ENCODE measurements around the gene SLC22A12.
A peak's percentile ranks its signal among the peaks of the same experiment; 100 is the strongest.

Gene SLC22A12

GRCh38 chr11:64642418-64642735 lies 51.4 kb downstream of the SLC22A12 start:
- Histone ChIP-seq H2BK120ac (ENCODE audit: low read depth, low read length) (no peak overlapping the region), H3K9me3 (replicated peaks in 1 of 2; ENCODE audit: control insufficient read depth in 2 of 2, insufficient read depth in 1 of 2, low read depth in 1 of 2, low read length in 2 of 2) (peaks cover 2 to 3% of the 10 kb centered on the region in 2 donors), H2BK12ac (ENCODE audit: low read length) (no peak overlapping the region), H3K27me3 (ENCODE audit: control insufficient read depth in 3 of 3, insufficient read depth in 3 of 3, low read depth in 1 of 3, low read length in 3 of 3) (peaks cover 8 to 54% (median 37%) of the 10 kb centered on the region in 3 experiments), H2BK15ac (ENCODE audit: low read length) (peak overlapping the region; percentile 93), H3K27ac (replicated peaks; ENCODE audit: low read length) (no peak overlapping the region), H4K91ac (ENCODE audit: low read depth, low read length, poor library complexity) (no peak overlapping the region), H3K23ac (ENCODE audit: low read depth, low read length, poor library complexity) (peak overlapping the region; percentile 19), H3K9ac (ENCODE audit: low read depth, low read length, poor library complexity) (peak overlapping the region; percentile 92), H3K4me1 (ENCODE audit: control insufficient read depth in 2 of 2, insufficient read depth in 1 of 2, low read depth in 1 of 2, low read length in 2 of 2) (peaks cover 13 to 35% of the 10 kb centered on the region in 2 donors), H3K79me1 (ENCODE audit: low read depth, low read length) (peaks cover 7% of the 10 kb centered on the region), H2BK5ac (ENCODE audit: low read length) (no peak overlapping the region), H3K4ac (ENCODE audit: low read length) (peak overlapping the region; percentile 80), H3K4me3 (ENCODE audit: low read length in 2 of 2) (peak overlapping the region; percentile 38 to 89), H3K4me2 (ENCODE audit: insufficient read depth, low read length, poor library complexity, severe bottlenecking) (peak overlapping the region; percentile 91), H3K36me3 (replicated peaks in 1 of 2; ENCODE audit: control insufficient read depth in 2 of 2, insufficient read depth in 2 of 2, low read length in 2 of 2) (no peaks in the 10 kb centered on the region), H3K18ac (ENCODE audit: low read length) (peak overlapping the region; percentile 98), H2AK5ac (ENCODE audit: low read depth, low read length) (peak overlapping the region; percentile 82), H3K14ac (ENCODE audit: low read length) (no peak overlapping the region), H4K8ac (ENCODE audit: low read depth, low read length) (no peak overlapping the region), H2AFZ (ENCODE audit: low read length) (no peak overlapping the region)
- no peak for DNase-seq (ENCODE audit: low spot score)
- no CpG with 5 or more reads among the region's 30 CpGs for WGBS, 2 donors (ENCODE audit: extremely low coverage in 2 of 2, insufficient read length in 2 of 2, insufficient replicate concordance in 1 of 2)

- WGBS, 2 donors (ENCODE audit: extremely low coverage in 2 of 2, insufficient read length in 2 of 2, insufficient replicate concordance in 1 of 2) = no CpG with 5 or more reads among the region's 36 CpGs
- peak overlapping the region; percentile 65 for H3K14ac ChIP-seq (ENCODE audit: low read length)
- H3K9me3 ChIP-seq (replicated peaks in 1 of 2; ENCODE audit: control insufficient read depth in 2 of 2, insufficient read depth in 1 of 2, low read depth in 1 of 2, low read length in 2 of 2) = peaks cover 2 to 3% of the 10 kb centered on the region in 2 donors
- no peaks in the 10 kb centered on the region for H3K36me3 ChIP-seq (replicated peaks in 1 of 2; ENCODE audit: control insufficient read depth in 2 of 2, insufficient read depth in 2 of 2, low read length in 2 of 2)
- peak overlapping the region; percentile 56 for H4K91ac ChIP-seq (ENCODE audit: low read depth, low read length, poor library complexity)
- no peak overlapping the region for H2BK12ac ChIP-seq (ENCODE audit: low read length)
- H3K4me2 ChIP-seq (ENCODE audit: insufficient read depth, low read length, poor library complexity, severe bottlenecking) = peak overlapping the region; percentile 91
- H3K4ac ChIP-seq (ENCODE audit: low read length) = no peak overlapping the region
- peak overlapping the region; percentile 82 for H2AK5ac ChIP-seq (ENCODE audit: low read depth, low read length)
- H2BK15ac ChIP-seq (ENCODE audit: low read length) = no peak overlapping the region
- peak overlapping the region; percentile 22 for H3K23ac ChIP-seq (ENCODE audit: low read depth, low read length, poor library complexity)
- peak overlapping the region; percentile 98 for H3K18ac ChIP-seq (ENCODE audit: low read length)
- DNase-seq (ENCODE audit: low spot score) = no peak
- no peak overlapping the region for H2BK5ac ChIP-seq (ENCODE audit: low read length)
- H3K27ac ChIP-seq (replicated peaks; ENCODE audit: low read length) = no peak overlapping the region
- peaks cover 13 to 30% of the 10 kb centered on the region in 2 donors for H3K4me1 ChIP-seq (ENCODE audit: control insufficient read depth in 2 of 2, insufficient read depth in 1 of 2, low read depth in 1 of 2, low read length in 2 of 2)
- peak overlapping the region; percentile 88 for H3K9ac ChIP-seq (ENCODE audit: low read depth, low read length, poor library complexity)
- peak overlapping the region; percentile 48 to 89 for H3K4me3 ChIP-seq (ENCODE audit: low read length in 2 of 2)
- peaks cover 7% of the 10 kb centered on the region for H3K79me1 ChIP-seq (ENCODE audit: low read depth, low read length)
- peaks cover 8 to 54% (median 37%) of the 10 kb centered on the region in 3 experiments for H3K27me3 ChIP-seq (ENCODE audit: control insufficient read depth in 3 of 3, insufficient read depth in 3 of 3, low read depth in 1 of 3, low read length in 3 of 3)
- H2AFZ ChIP-seq (ENCODE audit: low read length) = peak overlapping the region; percentile 82
- no peak overlapping the region for H4K8ac ChIP-seq (ENCODE audit: low read depth, low read length)
- H2BK120ac ChIP-seq (ENCODE audit: low read depth, low read length) = peak overlapping the region; percentile 47
These were observed 51.8 kb downstream of the SLC22A12 start for GRCh38 chr11:64642871-64643255.

- H3K79me1 ChIP-seq (ENCODE audit: low read depth, low read length) = peaks cover 7% of the 10 kb centered on the region
These were observed 52.3 kb downstream of the SLC22A12 start for GRCh38 chr11:64643256-64643881.

GRCh38 chr11:64643920-64644646 lies 53.1 kb downstream of the SLC22A12 start:
- H3K4me3 ChIP-seq (ENCODE audit: low read length in 2 of 2) = peak overlapping the region; percentile 48 to 77
- no peak overlapping the region for H3K4ac ChIP-seq (ENCODE audit: low read length)
- H3K9me3 ChIP-seq (replicated peaks in 1 of 2; ENCODE audit: control insufficient read depth in 2 of 2, insufficient read depth in 1 of 2, low read depth in 1 of 2, low read length in 2 of 2) = peaks cover 2 to 3% of the 10 kb centered on the region in 2 donors
- H3K79me1 ChIP-seq (ENCODE audit: low read depth, low read length) = peaks cover 7% of the 10 kb centered on the region
- H3K27ac ChIP-seq (replicated peaks; ENCODE audit: low read length) = no peak overlapping the region
- no CpG with 5 or more reads among the region's 19 CpGs for WGBS, 2 donors (ENCODE audit: extremely low coverage in 2 of 2, insufficient read length in 2 of 2, insufficient replicate concordance in 1 of 2)
- peak overlapping the region; percentile 2 for H2BK120ac ChIP-seq (ENCODE audit: low read depth, low read length)
- H3K4me2 ChIP-seq (ENCODE audit: insufficient read depth, low read length, poor library complexity, severe bottlenecking) = peak overlapping the region; percentile 68
- H3K4me1 ChIP-seq (ENCODE audit: control insufficient read depth in 2 of 2, insufficient read depth in 1 of 2, low read depth in 1 of 2, low read length in 2 of 2) = peaks cover 13 to 25% of the 10 kb centered on the region in 2 donors
- H3K23ac ChIP-seq (ENCODE audit: low read depth, low read length, poor library complexity) = peak overlapping the region; percentile 26
- peak overlapping the region; percentile 5 for H4K91ac ChIP-seq (ENCODE audit: low read depth, low read length, poor library complexity)
- no peak overlapping the region for H3K14ac ChIP-seq (ENCODE audit: low read length)
- H4K8ac ChIP-seq (ENCODE audit: low read depth, low read length) = peak overlapping the region; percentile 83
- no peak for DNase-seq (ENCODE audit: low spot score)
- peak overlapping the region; percentile 78 for H2BK15ac ChIP-seq (ENCODE audit: low read length)
- H3K18ac ChIP-seq (ENCODE audit: low read length) = peak overlapping the region; percentile 89
- no peaks in the 10 kb centered on the region for H3K36me3 ChIP-seq (replicated peaks in 1 of 2; ENCODE audit: control insufficient read depth in 2 of 2, insufficient read depth in 2 of 2, low read length in 2 of 2)
- peak overlapping the region; percentile 90 for H2AK5ac ChIP-seq (ENCODE audit: low read depth, low read length)
- H3K27me3 ChIP-seq (ENCODE audit: control insufficient read depth in 3 of 3, insufficient read depth in 3 of 3, low read depth in 1 of 3, low read length in 3 of 3) = peaks cover 8 to 54% (median 37%) of the 10 kb centered on the region in 3 experiments
- H2AFZ ChIP-seq (ENCODE audit: low read length) = peak overlapping the region; percentile 82
- H2BK5ac ChIP-seq (ENCODE audit: low read length) = no peak overlapping the region
- H3K9ac ChIP-seq (ENCODE audit: low read depth, low read length, poor library complexity) = peak overlapping the region; percentile 88
- peak overlapping the region; percentile 82 for H2BK12ac ChIP-seq (ENCODE audit: low read length)

More at GRCh38 chr11:64643256-64643881, 52.3 kb downstream of the SLC22A12 start:
- peaks cover 8 to 54% (median 37%) of the 10 kb centered on the region in 3 experiments for H3K27me3 ChIP-seq (ENCODE audit: control insufficient read depth in 3 of 3, insufficient read depth in 3 of 3, low read depth in 1 of 3, low read length in 3 of 3)
- peak overlapping the region; percentile 82 for H2AFZ ChIP-seq (ENCODE audit: low read length)
- peak overlapping the region; percentile 48 to 89 for H3K4me3 ChIP-seq (ENCODE audit: low read length in 2 of 2)
- peak overlapping the region; percentile 83 for H4K8ac ChIP-seq (ENCODE audit: low read depth, low read length)
- H3K14ac ChIP-seq (ENCODE audit: low read length) = no peak overlapping the region
- H3K27ac ChIP-seq (replicated peaks; ENCODE audit: low read length) = no peak overlapping the region
- peak overlapping the region; percentile 88 for H3K9ac ChIP-seq (ENCODE audit: low read depth, low read length, poor library complexity)
- peak overlapping the region; percentile 91 for H3K4me2 ChIP-seq (ENCODE audit: insufficient read depth, low read length, poor library complexity, severe bottlenecking)
- no peak for DNase-seq (ENCODE audit: low spot score)
- H2AK5ac ChIP-seq (ENCODE audit: low read depth, low read length) = peak overlapping the region; percentile 90
- peak overlapping the region; percentile 98 for H3K18ac ChIP-seq (ENCODE audit: low read length)
- H2BK5ac ChIP-seq (ENCODE audit: low read length) = no peak overlapping the region
- H2BK12ac ChIP-seq (ENCODE audit: low read length) = no peak overlapping the region
- H3K4me1 ChIP-seq (ENCODE audit: control insufficient read depth in 2 of 2, insufficient read depth in 1 of 2, low read depth in 1 of 2, low read length in 2 of 2) = peaks cover 13 to 30% of the 10 kb centered on the region in 2 donors
- peak overlapping the region; percentile 47 for H2BK120ac ChIP-seq (ENCODE audit: low read depth, low read length)
- H3K4ac ChIP-seq (ENCODE audit: low read length) = no peak overlapping the region
- H2BK15ac ChIP-seq (ENCODE audit: low read length) = no peak overlapping the region
- peak overlapping the region; percentile 22 for H3K23ac ChIP-seq (ENCODE audit: low read depth, low read length, poor library complexity)
- H3K9me3 ChIP-seq (replicated peaks in 1 of 2; ENCODE audit: control insufficient read depth in 2 of 2, insufficient read depth in 1 of 2, low read depth in 1 of 2, low read length in 2 of 2) = peaks cover 2 to 3% of the 10 kb centered on the region in 2 donors
- H4K91ac ChIP-seq (ENCODE audit: low read depth, low read length, poor library complexity) = no peak overlapping the region
- WGBS, 2 donors (ENCODE audit: extremely low coverage in 2 of 2, insufficient read length in 2 of 2, insufficient replicate concordance in 1 of 2) = no CpG with 5 or more reads among the region's 53 CpGs
- H3K36me3 ChIP-seq (replicated peaks in 1 of 2; ENCODE audit: control insufficient read depth in 2 of 2, insufficient read depth in 2 of 2, low read length in 2 of 2) = no peaks in the 10 kb centered on the region
